Keratinocyte (primary cell): ENCODE results near the gene TUT4. TPM values are rescaled to one million over a fixed set of nuclear protein-coding genes. Genes with fewer than 3 reads are reported as not detected.
A peak's percentile ranks its signal among the peaks of the same experiment; 100 is the strongest.

ENCODE experiments used
- DNase-seq: peaks from one replicate; pipeline ENCODE4 v3.0.0-alpha.2; 2011; ENCODE audit warnings: low read depth, missing footprints, low spot score
- FAIRE-seq: peaks from 2 replicates; lab custom pipeline; 2011; peaks lifted over from hg19 to GRCh38; lab: Jason Lieb, UNC
- H2AFZ ChIP-seq: 2 replicates; pipeline ENCODE4 v1.6.0; 2012; ENCODE audit warnings: low read length, control low read depth, inconsistent platforms; ENCODE audit not compliant: control insufficient read depth
- H3K27ac ChIP-seq: 2 replicates; pipeline ENCODE4 v1.5.1; 2011; ENCODE audit warnings: low read length; ENCODE audit not compliant: control insufficient read depth, insufficient read depth
- H3K27me3 ChIP-seq: 3 replicates; pipeline ENCODE4 v1.6.0; 2011; ENCODE audit warnings: low read length; ENCODE audit not compliant: control insufficient read depth, insufficient read depth; ENCODE audit errors: extremely low read depth
- H3K36me3 ChIP-seq, 2 experiments: 2 replicates in 1 of 2; 3 replicates in 1 of 2; pipeline ENCODE4 v1.5.1; 2011; ENCODE audit warnings: low read length in 2 of 2, mild to moderate bottlenecking in 1 of 2; ENCODE audit not compliant: control insufficient read depth in 2 of 2, insufficient read depth in 2 of 2; ENCODE audit errors: extremely low read depth in 1 of 2
- H3K4me1 ChIP-seq: 3 replicates; pipeline ENCODE4 v1.5.1; 2011; ENCODE audit warnings: low read length; ENCODE audit not compliant: control insufficient read depth, insufficient read depth; ENCODE audit errors: extremely low read depth
- H3K4me2 ChIP-seq: 3 replicates; pipeline ENCODE4 v1.6.0; 2011; ENCODE audit warnings: low read depth, low read length; ENCODE audit not compliant: control insufficient read depth, insufficient read depth; ENCODE audit errors: extremely low read depth
- H3K4me3 ChIP-seq, 3 experiments: fragments of 200-600 bp in 1 of 3; sonication (generic) in 1 of 3; 2 replicates in 2 of 3; 3 replicates in 1 of 3; pipeline ENCODE4 v1.5.1; 2011 to 2016; ENCODE audit warnings: low read length in 3 of 3, mild to moderate bottlenecking in 3 of 3, control low read depth in 2 of 3, inconsistent platforms in 1 of 3, low read depth in 1 of 3, mixed read lengths in 1 of 3, mixed run types in 1 of 3, moderate library complexity in 1 of 3; ENCODE audit not compliant: control insufficient read depth in 2 of 3, insufficient read depth in 2 of 3; ENCODE audit errors: extremely low read depth in 1 of 3
- H3K79me2 ChIP-seq: 2 replicates; pipeline ENCODE4 v1.6.0; 2012; ENCODE audit warnings: low read length; ENCODE audit not compliant: control insufficient read depth, insufficient read depth
- H3K9ac ChIP-seq: 3 replicates; pipeline ENCODE4 v1.6.0; 2011; ENCODE audit warnings: low read length; ENCODE audit not compliant: control insufficient read depth, insufficient read depth; ENCODE audit errors: extremely low read depth
- H3K9me1 ChIP-seq: 3 replicates; pipeline ENCODE4 v1.6.0; 2011; ENCODE audit warnings: low read length; ENCODE audit not compliant: control insufficient read depth, insufficient read depth; ENCODE audit errors: extremely low read depth
- H3K9me3 ChIP-seq: 2 replicates; pipeline ENCODE4 v1.5.1; 2012; ENCODE audit warnings: low read depth, low read length; ENCODE audit not compliant: control insufficient read depth
- H4K20me1 ChIP-seq: 3 replicates; pipeline ENCODE4 v1.6.0; 2011; ENCODE audit warnings: low read length; ENCODE audit not compliant: control insufficient read depth, insufficient read depth; ENCODE audit errors: extremely low read depth
- CTCF ChIP-seq, 3 experiments: IDR thresholded peaks in 1 of 3; conservative IDR thresholded peaks in 1 of 3; optimal IDR thresholded peaks in 1 of 3; 2 replicates in 2 of 3; 3 replicates in 1 of 3; pipeline versions ENCODE3 to v1.5.1; 2011; ENCODE audit warnings: low read length in 3 of 3, mild to moderate bottlenecking in 3 of 3, moderate library complexity in 2 of 3, control low read depth in 1 of 3, inconsistent platforms in 1 of 3; ENCODE audit not compliant: insufficient read depth in 2 of 3; ENCODE audit errors: extremely low read depth in 1 of 3
- EZH2 ChIP-seq: IDR thresholded peaks from one replicate; pipeline ENCODE4 v1.6.1; 2012; ENCODE audit warnings: inconsistent platforms, mild to moderate bottlenecking, low read length, moderate library complexity
- dilution Hi-C: fragments of 300-500 bp; cut with MboI; formaldehyde crosslinking; loops from one replicate; pipeline ENCODE4 v1.7.0; 2020; ENCODE audit warnings: low sequenced_read_pairs; ENCODE audit not compliant: extremely low pct_ligation_motif_present
- polyA plus RNA-seq, 5 experiments: library from polyadenylated mRNA; depleted of rRNA in 3 of 5; stranded (reverse) in 3 of 5; stranded (forward) in 1 of 5; unstranded in 1 of 5; fragments of >200 nt; gene quantifications; 1 replicate in 1 of 5; 2 replicates in 3 of 5; 3 replicates in 1 of 5; pipeline versions ENCODE4 v1.2.1 to v1.2.3, GENCODE V29; 2011 to 2012; ENCODE audit warnings: missing spikeins in 2 of 5, low read depth in 1 of 5, low replicate concordance in 1 of 5

TUT4 gene
- polyA plus RNA-seq, 1 donor (not counting 4 experiments of a cell fraction or from before 2014, with no cell fraction given), result 27.5 TPM

- FAIRE-seq, result no peak
- DNase-seq, result peak; percentile 38
- peak overlapping the region; percentile 87 for H3K27ac ChIP-seq
- no peaks in the 10 kb centered on the region for H3K9me3 ChIP-seq
- H3K79me2 ChIP-seq, result peaks cover 35% of the 10 kb centered on the region
- peak overlapping the region; percentile 82 for H3K9ac ChIP-seq
- H2AFZ ChIP-seq, result peak overlapping the region; percentile 95
- TF ChIP-seq EZH2, result no peak
- TF ChIP-seq CTCF (optimal IDR thresholded peaks at IDR 0.05 in 1 of 3, IDR thresholded peaks at IDR 0.05 in 1 of 3, conservative IDR thresholded peaks at IDR 0.05 in 1 of 3; ENCODE audit: extremely low read depth in 1 of 3, insufficient read depth in 2 of 3, low read length in 3 of 3), result no peak
- peaks cover 2 to 23% of the 10 kb centered on the region in 2 experiments for H3K36me3 ChIP-seq
- peak overlapping the region; percentile 61 to 80 (median 76) for H3K4me3 ChIP-seq
- H3K4me2 ChIP-seq, result peak overlapping the region; percentile 79
- H3K9me1 ChIP-seq, result no peaks in the 10 kb centered on the region
- H4K20me1 ChIP-seq, result no peaks in the 10 kb centered on the region
- peaks cover 11% of the 10 kb centered on the region for H3K4me1 ChIP-seq
- dilution Hi-C loops, result no loop called here
- no peaks in the 10 kb centered on the region for H3K27me3 ChIP-seq
These were observed 149.3 kb downstream of the TUT4 start for GRCh38 chr1:52403566-52404115.

- Histone ChIP-seq H3K4me3 (peak overlapping the region in 2 of 3 experiments; percentile 61 to 76), H3K27ac (peak overlapping the region; percentile 87), H2AFZ (peak overlapping the region; percentile 2), H3K4me1 (peaks cover 11% of the 10 kb centered on the region), H3K36me3 (peaks cover 0 to 16% of the 10 kb centered on the region in 2 experiments), H3K9ac (peak overlapping the region; percentile 82), H3K27me3 (no peaks in the 10 kb centered on the region), H3K9me3 (no peaks in the 10 kb centered on the region), H3K4me2 (peak overlapping the region; percentile 79), H3K79me2 (peaks cover 35% of the 10 kb centered on the region), H3K9me1 (no peaks in the 10 kb centered on the region), H4K20me1 (no peaks in the 10 kb centered on the region)
- dilution Hi-C loops, result no loop called here
- TF ChIP-seq EZH2 (no peak), CTCF (optimal IDR thresholded peaks at IDR 0.05 in 1 of 3, IDR thresholded peaks at IDR 0.05 in 1 of 3, conservative IDR thresholded peaks at IDR 0.05 in 1 of 3; ENCODE audit: extremely low read depth in 1 of 3, insufficient read depth in 2 of 3, low read length in 3 of 3) (no peak)
- DNase-seq (no peak), FAIRE-seq (no peak)
These were observed 150.0 kb downstream of the TUT4 start for GRCh38 chr1:52402860-52403240.
